GM06990 (cell line): ENCODE measurements around the gene SSR3.
"Not testable (repeated sequence)": the region's sequence is repeated elsewhere in the genome, so short reads cannot be mapped to it uniquely, and the experiment has no call there.

ENCODE experiments used
- DNase-seq: peaks from one replicate; pipeline ENCODE4 v3.0.0-alpha.2; 2011; ENCODE audit not compliant: insufficient read length; ENCODE audit errors: extremely low read depth
- H3K27me3 ChIP-seq: replicated peaks from 2 replicates; pipeline ENCODE4 v1.6.0; 2011; ENCODE audit warnings: low read length; ENCODE audit not compliant: control insufficient read depth, insufficient read depth
- H3K36me3 ChIP-seq: 2 replicates; pipeline ENCODE4 v1.5.1; 2011; ENCODE audit warnings: low read length; ENCODE audit not compliant: control insufficient read depth, insufficient read depth
- H3K4me3 ChIP-seq: replicated peaks from 2 replicates; pipeline ENCODE4 v1.5.1; 2011; ENCODE audit warnings: low read depth, mild to moderate bottlenecking, control low read depth, low read length
- CTCF ChIP-seq: IDR thresholded peaks from 2 replicates; pipeline ENCODE4 v1.5.1; 2011; ENCODE audit warnings: low read length, control low read depth, mild to moderate bottlenecking, inconsistent platforms; ENCODE audit not compliant: insufficient read depth, poor library complexity, severe bottlenecking

SSR3 gene

GRCh38 chr3:156600834-156601233 lies 45.9 kb upstream of the SSR3 start:
- Histone ChIP-seq H3K4me3 (no peak overlapping the region), H3K27me3 (no peaks in the 10 kb centered on the region), H3K36me3 (no peaks in the 10 kb centered on the region)
- TF ChIP-seq CTCF = no peak
- DNase-seq = no peak

- Histone ChIP-seq H3K4me3 (no peak overlapping the region), H3K36me3 (no peaks in the 10 kb centered on the region), H3K27me3 (no peaks in the 10 kb centered on the region)
- DNase-seq = no peak
- no peak for TF ChIP-seq CTCF
Observed at GRCh38 chr3:156599089-156599874, 44.4 kb upstream of the SSR3 start.

GRCh38 chr3:156598413-156598812 lies 43.5 kb upstream of the SSR3 start:
- Histone ChIP-seq H3K4me3 (no peak overlapping the region), H3K36me3 (no peaks in the 10 kb centered on the region), H3K27me3 (no peaks in the 10 kb centered on the region)
- no peak for DNase-seq
- TF ChIP-seq CTCF = no peak

- DNase-seq = no peak
- no peaks in the 10 kb centered on the region for H3K36me3 ChIP-seq
Observed at GRCh38 chr3:156594219-156594683, 39.3 kb upstream of the SSR3 start.

GRCh38 chr3:156593814-156594213 lies 38.9 kb upstream of the SSR3 start:
- DNase-seq = no peak
- Histone ChIP-seq H3K4me3 (no peak overlapping the region), H3K36me3 (no peaks in the 10 kb centered on the region), H3K27me3 (no peaks in the 10 kb centered on the region)
- no peak for TF ChIP-seq CTCF

More at GRCh38 chr3:156594219-156594683, 39.3 kb upstream of the SSR3 start:
- no peak overlapping the region for H3K4me3 ChIP-seq
- no peak for TF ChIP-seq CTCF
- H3K27me3 ChIP-seq = no peaks in the 10 kb centered on the region

- not testable (repeated sequence) for H3K4me3 ChIP-seq, H3K36me3 ChIP-seq, DNase-seq, H3K27me3 ChIP-seq
Observed at GRCh38 chr3:156589806-156590205, 34.9 kb upstream of the SSR3 start.
